Thyroid gland (tissue), 4 donors: ENCODE results near the gene TBC1D22A. TPM values are rescaled to one million over a fixed set of nuclear protein-coding genes. Genes with fewer than 3 reads are reported as not detected.

Source experiments
- DNase-seq, 2 donors: peaks; one replicate each; pipeline ENCODE4 v3.0.0-alpha.2; 2019
- H3K27ac ChIP-seq, 3 donors: fragments of 200-600 bp; sonication (generic); 1 replicate in 2 of 3; 2 replicates in 1 of 3; pipeline ENCODE4 v1.5.1; 2016 to 2019; ENCODE audit warnings: mild to moderate bottlenecking in 1 of 3, moderate library complexity in 1 of 3
- H3K27me3 ChIP-seq: fragments of 200-600 bp; sonication (generic); one replicate; pipeline ENCODE4 v1.5.1; 2019
- H3K36me3 ChIP-seq, 2 donors: fragments of 200-600 bp; sonication (generic); one replicate each; pipeline ENCODE4 v1.5.1; 2016 to 2019
- H3K4me1 ChIP-seq, 2 donors: fragments of 200-600 bp; sonication (generic); one replicate each; pipeline ENCODE4 v1.5.1; 2017 to 2019
- H3K4me3 ChIP-seq, 3 donors: fragments of 200-600 bp; sonication (generic); replicated peaks in 1 of 3; 1 replicate in 2 of 3; 2 replicates in 1 of 3; pipeline ENCODE4 v1.5.1; 2016; ENCODE audit warnings: mild to moderate bottlenecking in 1 of 3
- H3K9me3 ChIP-seq: fragments of 200-600 bp; sonication (generic); one replicate; pipeline ENCODE4 v1.5.1; 2017
- POLR2A ChIP-seq, 2 donors: fragments of 450-650 bp; IDR thresholded peaks; one replicate each; pipeline ENCODE4 v1.6.1; 2017; ENCODE audit warnings: antibody characterized with exemption in 2 of 2, mild to moderate bottlenecking in 2 of 2, moderate library complexity in 1 of 2
- WGBS, 2 donors: methylation state at CpG; one replicate each; pipeline ENCODE4 v1.1.5; 2017; 5-methylcytosine and 5-hydroxymethylcytosine counted together
- intact Hi-C: fragments of 100-400 bp; cut with DNase I; formaldehyde crosslinking; loops from one replicate; pipeline ENCODE4 v1.15.1; 2023
- total RNA-seq, 4 donors: library from RNA; depleted of rRNA; stranded (reverse); fragments of >200 nt; gene quantifications; one replicate each; pipeline ENCODE4 v1.2.3, GENCODE V29; 2016
- TF ChIP-seq, protein P1 (sequence below), 6 experiments: fragments of 200-600 bp in 3 of 6; fragments of 450-650 bp in 3 of 6; sonication (generic) in 3 of 6; IDR thresholded peaks; one replicate each; pipeline ENCODE4 v1.5.1; 2016 to 2019; ENCODE audit warnings: antibody characterized with exemption in 6 of 6, mild to moderate bottlenecking in 2 of 6, inconsistent platforms in 1 of 6, moderate library complexity in 1 of 6

The TBC1D22A gene
- total RNA-seq, 4 donors from 2014 or later, result 26.7 to 34.6 (median 33.2) TPM

DNA sequence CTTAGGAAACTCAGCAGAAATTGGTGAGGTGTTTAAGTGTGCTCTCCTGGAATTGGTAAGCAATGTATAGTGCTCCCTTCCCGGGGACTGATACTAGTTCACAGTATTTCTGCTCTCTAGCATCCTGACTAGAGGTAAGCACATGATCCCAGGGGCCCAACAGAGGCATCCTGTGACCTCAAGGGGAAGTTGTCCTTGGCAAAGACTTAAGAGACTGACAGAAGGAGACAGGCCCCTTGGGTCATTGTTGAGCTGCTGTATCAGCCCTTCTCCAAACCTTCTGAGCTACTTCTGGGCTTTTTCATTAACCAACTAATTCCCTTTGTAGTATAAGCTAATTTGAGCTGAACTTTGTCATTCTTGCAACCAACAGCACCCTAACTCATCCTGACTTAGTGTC lies 4.3 kb upstream of the TBC1D22A start:
- H3K36me3 ChIP-seq, result no peaks in the 10 kb centered on the region
- no peak overlapping the region for H3K4me3 ChIP-seq
- intact Hi-C loops, result loop anchor here (5.0 kb wide), 1 partner anchor 44 kb away; no protein-coding TSS in a partner anchor
- no peaks in the 10 kb centered on the region for H3K27me3 ChIP-seq
- H3K4me1 ChIP-seq, result peaks cover 27 to 38% of the 10 kb centered on the region in 2 donors
- H3K27ac ChIP-seq, result peak overlapping the region; percentile 33 to 64 (median 43)
- DNase-seq, result no peak
- no peaks in the 10 kb centered on the region for H3K9me3 ChIP-seq
- TF ChIP-seq, protein P1, sequence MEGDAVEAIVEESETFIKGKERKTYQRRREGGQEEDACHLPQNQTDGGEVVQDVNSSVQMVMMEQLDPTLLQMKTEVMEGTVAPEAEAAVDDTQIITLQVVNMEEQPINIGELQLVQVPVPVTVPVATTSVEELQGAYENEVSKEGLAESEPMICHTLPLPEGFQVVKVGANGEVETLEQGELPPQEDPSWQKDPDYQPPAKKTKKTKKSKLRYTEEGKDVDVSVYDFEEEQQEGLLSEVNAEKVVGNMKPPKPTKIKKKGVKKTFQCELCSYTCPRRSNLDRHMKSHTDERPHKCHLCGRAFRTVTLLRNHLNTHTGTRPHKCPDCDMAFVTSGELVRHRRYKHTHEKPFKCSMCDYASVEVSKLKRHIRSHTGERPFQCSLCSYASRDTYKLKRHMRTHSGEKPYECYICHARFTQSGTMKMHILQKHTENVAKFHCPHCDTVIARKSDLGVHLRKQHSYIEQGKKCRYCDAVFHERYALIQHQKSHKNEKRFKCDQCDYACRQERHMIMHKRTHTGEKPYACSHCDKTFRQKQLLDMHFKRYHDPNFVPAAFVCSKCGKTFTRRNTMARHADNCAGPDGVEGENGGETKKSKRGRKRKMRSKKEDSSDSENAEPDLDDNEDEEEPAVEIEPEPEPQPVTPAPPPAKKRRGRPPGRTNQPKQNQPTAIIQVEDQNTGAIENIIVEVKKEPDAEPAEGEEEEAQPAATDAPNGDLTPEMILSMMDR (IDR thresholded peaks at IDR 0.05), result no peak
- no peak for TF ChIP-seq POLR2A (IDR thresholded peaks at IDR 0.05)
- WGBS, 2 donors, result 58 to 63% methylated on average over 1 of the region's 1 CpG

DNA sequence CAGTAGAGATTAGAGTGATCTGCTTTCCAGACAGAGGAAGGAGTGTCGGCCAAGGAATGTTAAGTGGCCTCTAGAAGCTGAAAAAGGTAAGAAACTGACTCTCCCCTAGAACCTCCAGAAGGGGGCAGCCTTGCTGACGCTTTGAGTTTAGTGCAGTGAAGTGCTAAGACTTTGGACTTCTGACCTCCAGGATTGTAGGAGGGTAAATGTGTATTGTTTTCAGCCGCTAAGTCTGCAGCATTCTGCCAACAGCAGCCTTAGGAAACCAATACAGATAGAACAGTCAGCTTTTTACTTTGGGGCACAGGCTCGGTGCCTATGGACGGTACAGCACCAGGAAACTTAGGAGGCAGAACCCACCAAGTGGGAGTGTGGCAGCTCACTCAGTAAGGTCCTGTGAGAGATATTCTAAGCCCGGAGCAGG lies 3.6 kb upstream of the TBC1D22A start:
- Histone ChIP-seq H3K27me3 (no peaks in the 10 kb centered on the region), H3K4me1 (peaks cover 30 to 36% of the 10 kb centered on the region in 2 donors), H3K27ac (peak overlapping the region; percentile 43 to 64 (median 45)), H3K36me3 (no peaks in the 10 kb centered on the region), H3K4me3 (no peak overlapping the region), H3K9me3 (no peaks in the 10 kb centered on the region)
- intact Hi-C loops, result loop anchor here (5.0 kb wide), 1 partner anchor 43 kb away; no protein-coding TSS in a partner anchor
- TF ChIP-seq, protein P1 (IDR thresholded peaks at IDR 0.05), result peak; percentile 31 to 93 (median 83)
- no peak for TF ChIP-seq POLR2A (IDR thresholded peaks at IDR 0.05)
- peak; percentile 84 to 89 for DNase-seq
- 32 to 33% methylated on average over 6 of the region's 6 CpGs for WGBS, 2 donors

DNA sequence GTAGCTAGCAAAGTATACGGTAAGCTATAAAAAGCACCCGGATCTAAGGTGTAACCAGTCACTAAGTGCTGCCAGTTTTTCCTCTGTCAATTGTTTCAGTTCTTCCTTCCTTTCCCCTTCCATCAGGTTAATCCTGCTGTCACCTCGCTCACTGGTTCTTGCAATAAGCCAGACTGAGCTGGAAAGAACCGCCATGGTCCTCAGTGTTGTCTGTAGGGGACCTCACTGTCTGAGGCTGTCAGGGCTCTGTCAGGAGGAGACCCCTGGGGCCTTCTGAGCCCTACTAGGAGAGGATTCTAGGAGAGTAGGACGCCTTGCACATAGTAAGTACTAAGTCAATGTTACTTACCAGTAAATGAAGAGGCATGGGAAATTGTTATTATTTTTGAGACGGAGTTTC lies 1.4 kb upstream of the TBC1D22A start:
- intact Hi-C loops, result no loop called here
- 81 to 84% methylated on average over 6 of the region's 6 CpGs for WGBS, 2 donors
- Histone ChIP-seq H3K4me3 (no peak overlapping the region), H3K27me3 (no peaks in the 10 kb centered on the region), H3K27ac (peak overlapping the region in 1 of 3 donors; percentile 5), H3K36me3 (no peaks in the 10 kb centered on the region), H3K4me1 (peaks cover 30 to 35% of the 10 kb centered on the region in 2 donors), H3K9me3 (no peaks in the 10 kb centered on the region)
- TF ChIP-seq, protein P1 (IDR thresholded peaks at IDR 0.05), result no peak
- no peak for TF ChIP-seq POLR2A (IDR thresholded peaks at IDR 0.05)
- no peak for DNase-seq

DNA sequence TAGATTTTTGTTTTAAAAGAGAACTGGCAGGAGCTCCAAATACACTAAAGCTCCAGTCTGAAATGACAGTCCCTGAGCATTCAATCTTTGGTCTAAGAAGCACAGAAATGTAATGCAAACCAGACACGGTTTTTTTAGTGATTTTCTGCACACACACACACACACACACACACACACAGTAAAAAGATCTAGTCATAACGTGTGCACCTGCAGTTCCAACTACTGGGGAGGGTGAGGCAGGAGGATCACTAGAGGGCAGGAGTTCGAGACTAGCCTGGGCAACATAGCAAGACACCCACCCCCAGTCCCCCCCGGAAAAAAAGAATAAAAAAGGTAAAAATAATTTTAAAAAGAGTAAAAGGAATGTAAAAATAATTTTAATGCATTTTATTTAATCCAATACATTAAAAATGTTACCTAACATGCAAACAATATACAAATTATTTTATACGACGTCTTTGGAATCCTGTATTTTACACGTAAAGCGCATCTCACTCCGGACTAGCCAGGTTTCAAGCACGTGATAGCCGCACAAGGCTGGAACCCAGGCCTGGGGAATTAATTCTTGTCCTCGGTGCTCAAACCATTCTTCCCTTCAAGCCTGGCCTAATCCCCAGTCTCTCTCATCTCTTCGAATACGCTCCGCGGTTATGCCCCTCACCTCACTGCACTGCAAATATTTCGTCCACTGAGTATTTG lies 762 bp upstream of the TBC1D22A start:
- DNase-seq, result no peak
- TF ChIP-seq, protein P1 (IDR thresholded peaks at IDR 0.05), result no peak
- no peak for TF ChIP-seq POLR2A (IDR thresholded peaks at IDR 0.05)
- Histone ChIP-seq H3K9me3 (no peaks in the 10 kb centered on the region), H3K4me3 (peak overlapping the region; percentile 73 to 79 (median 75)), H3K4me1 (peaks cover 30 to 35% of the 10 kb centered on the region in 2 donors), H3K27me3 (no peaks in the 10 kb centered on the region), H3K27ac (peak overlapping the region; percentile 77 to 97 (median 94)), H3K36me3 (no peaks in the 10 kb centered on the region)
- intact Hi-C loops, result no loop called here
- 7 to 9% methylated on average over 17 of the region's 17 CpGs for WGBS, 2 donors

DNA sequence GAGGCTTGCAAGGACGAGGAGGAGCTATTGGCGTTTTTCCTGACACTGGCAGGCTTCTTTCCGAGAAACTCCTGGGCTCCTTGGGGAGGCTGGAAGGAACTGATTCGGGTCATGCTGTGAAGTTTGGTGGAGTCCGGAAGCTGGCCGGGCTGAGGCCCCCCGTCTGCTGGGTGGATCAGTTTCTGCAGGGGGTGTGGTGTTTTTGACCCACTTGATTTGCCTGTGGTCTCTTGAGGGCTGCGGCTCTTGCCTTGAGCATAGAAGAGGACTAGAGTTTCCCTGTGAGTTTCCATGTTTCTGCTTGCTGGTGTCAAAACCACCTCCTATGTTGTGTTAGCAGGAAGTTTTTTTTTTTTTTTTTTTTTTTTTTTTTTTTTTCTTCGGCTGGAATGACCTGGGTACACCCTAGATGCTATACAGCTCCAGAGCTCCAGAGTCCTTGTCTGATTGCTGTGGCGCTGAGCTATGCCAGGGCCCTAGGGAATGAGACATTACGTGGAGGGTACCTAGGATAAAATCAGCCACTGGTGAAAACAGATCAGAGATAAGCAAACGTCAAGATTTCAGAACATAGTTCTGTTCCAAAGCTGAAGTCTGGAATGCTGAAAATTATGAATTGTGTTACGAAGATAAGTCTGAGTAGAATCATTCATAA lies 728 bp downstream of the TBC1D22A start:
- 13 to 15% methylated on average over 13 of the region's 13 CpGs for WGBS, 2 donors
- Histone ChIP-seq H3K4me3 (peak overlapping the region; percentile 73 to 79 (median 75)), H3K27ac (peak overlapping the region; percentile 77 to 97 (median 94)), H3K27me3 (no peaks in the 10 kb centered on the region), H3K36me3 (no peaks in the 10 kb centered on the region), H3K9me3 (no peaks in the 10 kb centered on the region), H3K4me1 (peaks cover 40 to 42% of the 10 kb centered on the region in 2 donors)
- TF ChIP-seq POLR2A (IDR thresholded peaks at IDR 0.05), result no peak
- TF ChIP-seq, protein P1 (IDR thresholded peaks at IDR 0.05), result no peak
- DNase-seq, result peak in 1 of 2 donors; percentile 46
- intact Hi-C loops, result no loop called here
